ENCODE data around the gene CDH9.

CDH9 gene

DNA sequence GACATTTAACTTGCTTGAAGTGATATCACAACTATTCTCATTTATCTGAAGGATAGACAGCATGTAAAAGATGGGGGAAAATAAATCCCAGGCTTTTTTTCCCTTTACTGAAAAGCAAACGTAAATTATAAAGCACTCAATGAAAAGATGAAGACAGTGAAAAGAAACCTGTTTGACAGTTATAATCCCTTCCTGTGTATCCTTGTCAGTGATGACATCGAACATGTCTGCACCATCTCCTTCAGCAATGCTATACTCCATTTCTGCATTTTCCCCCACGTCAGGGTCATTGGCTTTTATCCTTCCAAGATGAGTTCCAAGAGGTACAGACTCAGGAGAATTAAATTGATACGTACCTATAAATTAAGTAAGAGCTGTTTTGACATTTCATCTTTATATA is 134.9 kb downstream of the CDH9 start:
- Histone ChIP-seq H3K79me1 (replicated peaks; ENCODE audit: low read length, poor library complexity, severe bottlenecking) (no peaks in the 10 kb centered on the region), H3K9me3 (ENCODE audit: control insufficient read depth, low read length) (no peaks in the 10 kb centered on the region), H3K27ac (ENCODE audit: low read length, poor library complexity, severe bottlenecking) (no peak overlapping the region), H2BK12ac (ENCODE audit: low read length in 2 of 2) (no peak overlapping the region), H3K4me3 (ENCODE audit: insufficient read depth in 1 of 2, low read depth in 1 of 2, low read length in 2 of 2) (no peak overlapping the region), H3K4me2 (ENCODE audit: low read length, poor library complexity, severe bottlenecking) (no peak overlapping the region), H4K91ac (ENCODE audit: low read length) (no peak overlapping the region), H3K9ac (ENCODE audit: low read length) (no peak overlapping the region), H3K4me1 (ENCODE audit: control insufficient read depth, insufficient read depth, low read depth, low read length) (no peaks in the 10 kb centered on the region), H2AK5ac (ENCODE audit: low read length, severe bottlenecking) (no peak overlapping the region), H4K8ac (ENCODE audit: low read length) (no peak overlapping the region), H2AFZ (ENCODE audit: low read depth, low read length) (no peak overlapping the region), H3K4ac (ENCODE audit: low read depth in 1 of 2, low read length in 2 of 2) (no peak overlapping the region), H2BK15ac (ENCODE audit: low read depth, poor library complexity, severe bottlenecking) (no peak overlapping the region), H3K23ac (ENCODE audit: low read length in 2 of 2) (no peak overlapping the region), H2BK120ac (ENCODE audit: low read depth, low read length) (no peak overlapping the region), H3K18ac (ENCODE audit: low read depth in 1 of 2, low read length in 2 of 2) (no peak overlapping the region), H3K27me3 (ENCODE audit: control insufficient read depth in 1 of 2, insufficient read depth in 1 of 2, low read length in 2 of 2) (no peaks in the 10 kb centered on the region), H3K14ac (ENCODE audit: low read length in 2 of 2) (no peak overlapping the region), H2BK5ac (ENCODE audit: low read depth, low read length, poor library complexity, severe bottlenecking) (no peak overlapping the region), H3K36me3 (ENCODE audit: control insufficient read depth in 1 of 2, insufficient read depth in 2 of 2, low read depth in 1 of 2, low read length in 2 of 2) (no peaks in the 10 kb centered on the region)
- 51% methylated on average over 2 of the region's 4 CpGs for WGBS
- DNase-seq, result no peak

DNA sequence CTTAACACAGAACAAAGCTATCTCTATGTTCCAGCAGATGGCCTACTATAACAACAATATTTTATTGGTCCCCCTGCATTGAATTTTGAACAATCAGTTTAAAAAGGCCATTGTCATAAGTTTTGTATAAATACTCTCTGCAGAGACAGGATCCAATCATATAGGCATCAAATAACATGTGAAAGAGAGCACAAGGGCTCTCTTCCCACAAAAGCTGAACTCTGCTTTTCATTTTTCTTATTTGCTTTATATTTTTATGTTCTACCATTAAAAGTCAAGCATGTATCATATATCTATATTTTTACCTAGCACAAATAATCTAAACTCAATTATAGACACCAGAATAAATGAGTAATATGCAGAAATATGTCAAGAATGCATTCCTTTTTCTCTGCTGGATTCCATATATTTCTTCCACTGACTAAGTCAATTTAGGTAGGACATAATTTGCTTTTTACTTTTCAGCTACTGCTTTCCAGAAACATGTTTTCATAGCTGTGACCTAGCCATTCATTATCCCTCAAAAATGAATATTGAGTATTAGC is 143.6 kb downstream of the CDH9 start:
- H3K4ac ChIP-seq (ENCODE audit: low read depth in 1 of 2, low read length in 2 of 2), result no peak overlapping the region
- no peaks in the 10 kb centered on the region for H3K9me3 ChIP-seq (ENCODE audit: control insufficient read depth, low read length)
- no peak overlapping the region for H3K9ac ChIP-seq (ENCODE audit: low read length)
- H2AFZ ChIP-seq (ENCODE audit: low read depth, low read length), result no peak overlapping the region
- DNase-seq, result peak; percentile 3
- H3K14ac ChIP-seq (ENCODE audit: low read length in 2 of 2), result no peak overlapping the region
- H3K4me1 ChIP-seq (ENCODE audit: control insufficient read depth, insufficient read depth, low read depth, low read length), result no peaks in the 10 kb centered on the region
- H4K91ac ChIP-seq (ENCODE audit: low read length), result no peak overlapping the region
- no peak overlapping the region for H3K23ac ChIP-seq (ENCODE audit: low read length in 2 of 2)
- H3K36me3 ChIP-seq (ENCODE audit: control insufficient read depth in 1 of 2, insufficient read depth in 2 of 2, low read depth in 1 of 2, low read length in 2 of 2), result no peaks in the 10 kb centered on the region
- no peaks in the 10 kb centered on the region for H3K79me1 ChIP-seq (replicated peaks; ENCODE audit: low read length, poor library complexity, severe bottlenecking)
- H3K27ac ChIP-seq (ENCODE audit: low read length, poor library complexity, severe bottlenecking), result peak overlapping the region; percentile 38
- no peak overlapping the region for H4K8ac ChIP-seq (ENCODE audit: low read length)
- no peak overlapping the region for H3K18ac ChIP-seq (ENCODE audit: low read depth in 1 of 2, low read length in 2 of 2)
- no peak overlapping the region for H2BK12ac ChIP-seq (ENCODE audit: low read length in 2 of 2)
- no peak overlapping the region for H3K4me3 ChIP-seq (ENCODE audit: insufficient read depth in 1 of 2, low read depth in 1 of 2, low read length in 2 of 2)
- no peak overlapping the region for H2BK5ac ChIP-seq (ENCODE audit: low read depth, low read length, poor library complexity, severe bottlenecking)
- no peak overlapping the region for H2BK15ac ChIP-seq (ENCODE audit: low read depth, poor library complexity, severe bottlenecking)
- no peak overlapping the region for H2BK120ac ChIP-seq (ENCODE audit: low read depth, low read length)
- no peak overlapping the region for H2AK5ac ChIP-seq (ENCODE audit: low read length, severe bottlenecking)
- H3K27me3 ChIP-seq (ENCODE audit: control insufficient read depth in 1 of 2, insufficient read depth in 1 of 2, low read length in 2 of 2), result no peaks in the 10 kb centered on the region
- no peak overlapping the region for H3K4me2 ChIP-seq (ENCODE audit: low read length, poor library complexity, severe bottlenecking)

DNA sequence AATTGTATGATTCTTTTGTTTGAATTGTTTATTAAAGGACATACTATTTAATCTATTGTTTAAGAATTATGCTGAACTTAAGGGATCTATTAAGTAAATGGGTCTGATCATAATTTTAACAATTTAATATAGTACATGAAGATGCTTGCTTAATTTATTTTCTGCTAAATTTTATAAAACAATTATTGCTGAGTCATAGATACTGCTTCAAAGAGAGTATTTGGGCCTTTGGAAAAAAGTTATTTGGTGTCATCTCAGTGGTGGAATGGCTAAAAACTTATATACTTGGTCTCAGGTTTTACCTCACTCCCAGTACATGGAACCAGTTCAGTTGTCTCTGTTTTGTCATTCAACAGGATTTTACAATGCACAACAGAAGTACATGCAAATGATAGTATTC is 145.3 kb downstream of the CDH9 start:
- H3K4ac ChIP-seq (ENCODE audit: low read depth in 1 of 2, low read length in 2 of 2), result no peak overlapping the region
- no peak overlapping the region for H3K23ac ChIP-seq (ENCODE audit: low read length in 2 of 2)
- H4K8ac ChIP-seq (ENCODE audit: low read length), result no peak overlapping the region
- H2BK15ac ChIP-seq (ENCODE audit: low read depth, poor library complexity, severe bottlenecking), result no peak overlapping the region
- no peak for DNase-seq
- no peak overlapping the region for H2BK5ac ChIP-seq (ENCODE audit: low read depth, low read length, poor library complexity, severe bottlenecking)
- H3K4me2 ChIP-seq (ENCODE audit: low read length, poor library complexity, severe bottlenecking), result no peak overlapping the region
- H2BK12ac ChIP-seq (ENCODE audit: low read length in 2 of 2), result no peak overlapping the region
- H3K18ac ChIP-seq (ENCODE audit: low read depth in 1 of 2, low read length in 2 of 2), result no peak overlapping the region
- no peak overlapping the region for H3K9ac ChIP-seq (ENCODE audit: low read length)
- no peak overlapping the region for H3K4me3 ChIP-seq (ENCODE audit: insufficient read depth in 1 of 2, low read depth in 1 of 2, low read length in 2 of 2)
- H3K14ac ChIP-seq (ENCODE audit: low read length in 2 of 2), result no peak overlapping the region
- H3K36me3 ChIP-seq (ENCODE audit: control insufficient read depth in 1 of 2, insufficient read depth in 2 of 2, low read depth in 1 of 2, low read length in 2 of 2), result no peaks in the 10 kb centered on the region
- H2BK120ac ChIP-seq (ENCODE audit: low read depth, low read length), result no peak overlapping the region
- H3K79me1 ChIP-seq (replicated peaks; ENCODE audit: low read length, poor library complexity, severe bottlenecking), result no peaks in the 10 kb centered on the region
- H2AFZ ChIP-seq (ENCODE audit: low read depth, low read length), result no peak overlapping the region
- H3K27ac ChIP-seq (ENCODE audit: low read length, poor library complexity, severe bottlenecking), result no peak overlapping the region
- H3K4me1 ChIP-seq (ENCODE audit: control insufficient read depth, insufficient read depth, low read depth, low read length), result no peaks in the 10 kb centered on the region
- H3K27me3 ChIP-seq (ENCODE audit: control insufficient read depth in 1 of 2, insufficient read depth in 1 of 2, low read length in 2 of 2), result no peaks in the 10 kb centered on the region
- H2AK5ac ChIP-seq (ENCODE audit: low read length, severe bottlenecking), result no peak overlapping the region
- no peaks in the 10 kb centered on the region for H3K9me3 ChIP-seq (ENCODE audit: control insufficient read depth, low read length)
- no peak overlapping the region for H4K91ac ChIP-seq (ENCODE audit: low read length)

DNA sequence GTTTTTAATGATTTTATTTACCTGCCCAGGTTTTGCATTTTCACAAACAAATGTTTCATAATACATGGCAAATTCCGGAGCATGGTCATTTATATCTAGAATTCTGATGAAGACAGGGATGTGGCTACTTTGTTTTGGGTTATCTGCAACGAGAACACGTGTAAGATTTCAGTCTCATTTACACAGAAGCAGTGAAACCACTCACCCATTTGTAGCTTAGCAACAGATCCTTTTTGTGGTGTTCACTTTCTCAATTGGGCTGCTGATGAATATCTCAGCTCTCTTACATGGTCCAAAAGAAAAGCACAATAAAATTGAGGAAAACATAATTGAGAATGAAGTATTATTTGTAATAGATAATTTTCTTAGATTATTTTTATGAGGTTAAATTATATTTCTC is 148.6 kb downstream of the CDH9 start:
- Histone ChIP-seq H3K14ac (ENCODE audit: low read length in 2 of 2) (no peak overlapping the region), H3K27ac (ENCODE audit: low read length, poor library complexity, severe bottlenecking) (no peak overlapping the region), H3K4me3 (ENCODE audit: insufficient read depth in 1 of 2, low read depth in 1 of 2, low read length in 2 of 2) (no peak overlapping the region), H4K8ac (ENCODE audit: low read length) (no peak overlapping the region), H2AK5ac (ENCODE audit: low read length, severe bottlenecking) (no peak overlapping the region), H3K23ac (ENCODE audit: low read length in 2 of 2) (no peak overlapping the region), H2BK15ac (ENCODE audit: low read depth, poor library complexity, severe bottlenecking) (no peak overlapping the region), H3K9me3 (ENCODE audit: control insufficient read depth, low read length) (no peaks in the 10 kb centered on the region), H2AFZ (ENCODE audit: low read depth, low read length) (no peak overlapping the region), H3K4me1 (ENCODE audit: control insufficient read depth, insufficient read depth, low read depth, low read length) (no peaks in the 10 kb centered on the region), H3K18ac (ENCODE audit: low read depth in 1 of 2, low read length in 2 of 2) (no peak overlapping the region), H3K4me2 (ENCODE audit: low read length, poor library complexity, severe bottlenecking) (no peak overlapping the region), H3K79me1 (replicated peaks; ENCODE audit: low read length, poor library complexity, severe bottlenecking) (no peaks in the 10 kb centered on the region), H2BK120ac (ENCODE audit: low read depth, low read length) (no peak overlapping the region), H3K27me3 (ENCODE audit: control insufficient read depth in 1 of 2, insufficient read depth in 1 of 2, low read length in 2 of 2) (no peaks in the 10 kb centered on the region), H2BK5ac (ENCODE audit: low read depth, low read length, poor library complexity, severe bottlenecking) (no peak overlapping the region), H4K91ac (ENCODE audit: low read length) (no peak overlapping the region), H3K9ac (ENCODE audit: low read length) (no peak overlapping the region), H2BK12ac (ENCODE audit: low read length in 2 of 2) (no peak overlapping the region), H3K4ac (ENCODE audit: low read depth in 1 of 2, low read length in 2 of 2) (no peak overlapping the region), H3K36me3 (ENCODE audit: control insufficient read depth in 1 of 2, insufficient read depth in 2 of 2, low read depth in 1 of 2, low read length in 2 of 2) (no peaks in the 10 kb centered on the region)
- DNase-seq, result no peak
- 96% methylated on average over 2 of the region's 3 CpGs for WGBS

Measured in mesenchymal stem cell (in vitro differentiated cells and primary cell).